ENCODE results near the gene STAM2.
"Not testable (repeated sequence)": the region's sequence is repeated elsewhere in the genome, so short reads cannot be mapped to it uniquely, and the experiment has no call there.

STAM2 gene

GRCh38 chr2:152160378-152160777, 15.2 kb downstream of the STAM2 start:
- not testable (repeated sequence) for H3K4me3 ChIP-seq (ENCODE audit: insufficient read depth, low read depth, low read length); H3K9me3 ChIP-seq (ENCODE audit: control insufficient read depth, low read length); H3K27me3 ChIP-seq (ENCODE audit: control insufficient read depth, insufficient read depth, low read length, poor library complexity, severe bottlenecking); H3K27ac ChIP-seq (ENCODE audit: insufficient read depth, low read depth, low read length, poor library complexity, severe bottlenecking); H3K36me3 ChIP-seq (ENCODE audit: control insufficient read depth, insufficient read depth, low read length); H3K4me1 ChIP-seq (ENCODE audit: control insufficient read depth, insufficient read depth, low read length)
- 90 to 94% methylated on average over 29 to 30 of the region's 31 CpGs for WGBS, 2 experiments

GRCh38 chr2:152157253-152157652, 18.3 kb downstream of the STAM2 start:
- H3K27me3 ChIP-seq (ENCODE audit: control insufficient read depth, insufficient read depth, low read length, poor library complexity, severe bottlenecking): no peaks in the 10 kb centered on the region
- WGBS, 2 experiments: 65 to 77% methylated on average over 1 of the region's 1 CpG
- H3K27ac ChIP-seq (ENCODE audit: insufficient read depth, low read depth, low read length, poor library complexity, severe bottlenecking): no peak overlapping the region
- no peaks in the 10 kb centered on the region for H3K9me3 ChIP-seq (ENCODE audit: control insufficient read depth, low read length)
- H3K36me3 ChIP-seq (ENCODE audit: control insufficient read depth, insufficient read depth, low read length): no peaks in the 10 kb centered on the region
- H3K4me3 ChIP-seq (ENCODE audit: insufficient read depth, low read depth, low read length): no peak overlapping the region
- no peaks in the 10 kb centered on the region for H3K4me1 ChIP-seq (ENCODE audit: control insufficient read depth, insufficient read depth, low read length)

GRCh38 chr2:152155209-152155608, 20.4 kb downstream of the STAM2 start:
- WGBS, 2 experiments: 84 to 92% methylated on average over 4 of the region's 4 CpGs
- Histone ChIP-seq H3K27ac (ENCODE audit: insufficient read depth, low read depth, low read length, poor library complexity, severe bottlenecking) (no peak overlapping the region), H3K36me3 (ENCODE audit: control insufficient read depth, insufficient read depth, low read length) (no peaks in the 10 kb centered on the region), H3K9me3 (ENCODE audit: control insufficient read depth, low read length) (no peaks in the 10 kb centered on the region), H3K4me1 (ENCODE audit: control insufficient read depth, insufficient read depth, low read length) (no peaks in the 10 kb centered on the region), H3K4me3 (ENCODE audit: insufficient read depth, low read depth, low read length) (no peak overlapping the region), H3K27me3 (ENCODE audit: control insufficient read depth, insufficient read depth, low read length, poor library complexity, severe bottlenecking) (no peaks in the 10 kb centered on the region)

GRCh38 chr2:152154462-152154861, 21.1 kb downstream of the STAM2 start:
- Histone ChIP-seq H3K4me3 (ENCODE audit: insufficient read depth, low read depth, low read length) (no peak overlapping the region), H3K9me3 (ENCODE audit: control insufficient read depth, low read length) (no peaks in the 10 kb centered on the region), H3K36me3 (ENCODE audit: control insufficient read depth, insufficient read depth, low read length) (no peaks in the 10 kb centered on the region), H3K4me1 (ENCODE audit: control insufficient read depth, insufficient read depth, low read length) (no peaks in the 10 kb centered on the region), H3K27ac (ENCODE audit: insufficient read depth, low read depth, low read length, poor library complexity, severe bottlenecking) (no peak overlapping the region), H3K27me3 (ENCODE audit: control insufficient read depth, insufficient read depth, low read length, poor library complexity, severe bottlenecking) (no peaks in the 10 kb centered on the region)
- 92 to 93% methylated on average over 7 of the region's 7 CpGs for WGBS, 2 experiments

- Histone ChIP-seq H3K27me3 (ENCODE audit: control insufficient read depth, insufficient read depth, low read length, poor library complexity, severe bottlenecking) (no peaks in the 10 kb centered on the region), H3K4me3 (ENCODE audit: insufficient read depth, low read depth, low read length) (no peak overlapping the region), H3K9me3 (ENCODE audit: control insufficient read depth, low read length) (no peaks in the 10 kb centered on the region), H3K27ac (ENCODE audit: insufficient read depth, low read depth, low read length, poor library complexity, severe bottlenecking) (no peak overlapping the region), H3K4me1 (ENCODE audit: control insufficient read depth, insufficient read depth, low read length) (no peaks in the 10 kb centered on the region), H3K36me3 (ENCODE audit: control insufficient read depth, insufficient read depth, low read length) (no peaks in the 10 kb centered on the region)
- WGBS, 2 experiments: 89 to 92% methylated on average over 5 of the region's 5 CpGs
Observed at GRCh38 chr2:152134488-152135280, 40.9 kb downstream of the STAM2 start.

GRCh38 chr2:152132306-152132705, 43.3 kb downstream of the STAM2 start:
- 60% methylated on average over 1 of the region's 1 CpG; no CpG with 5 or more reads in 1 of the 2 experiments for WGBS, 2 experiments
- no peaks in the 10 kb centered on the region for H3K27me3 ChIP-seq (ENCODE audit: control insufficient read depth, insufficient read depth, low read length, poor library complexity, severe bottlenecking)

GRCh38 chr2:152127628-152128027, 47.9 kb downstream of the STAM2 start:
- H3K27ac ChIP-seq (ENCODE audit: insufficient read depth, low read depth, low read length, poor library complexity, severe bottlenecking): no peak overlapping the region
- H3K4me3 ChIP-seq (ENCODE audit: insufficient read depth, low read depth, low read length): no peak overlapping the region
- no peaks in the 10 kb centered on the region for H3K27me3 ChIP-seq (ENCODE audit: control insufficient read depth, insufficient read depth, low read length, poor library complexity, severe bottlenecking)
- no peaks in the 10 kb centered on the region for H3K9me3 ChIP-seq (ENCODE audit: control insufficient read depth, low read length)
- no peaks in the 10 kb centered on the region for H3K36me3 ChIP-seq (ENCODE audit: control insufficient read depth, insufficient read depth, low read length)
- no peaks in the 10 kb centered on the region for H3K4me1 ChIP-seq (ENCODE audit: control insufficient read depth, insufficient read depth, low read length)

More at GRCh38 chr2:152132306-152132705, 43.3 kb downstream of the STAM2 start:
- Histone ChIP-seq H3K4me3 (ENCODE audit: insufficient read depth, low read depth, low read length) (no peak overlapping the region), H3K4me1 (ENCODE audit: control insufficient read depth, insufficient read depth, low read length) (no peaks in the 10 kb centered on the region), H3K9me3 (ENCODE audit: control insufficient read depth, low read length) (no peaks in the 10 kb centered on the region), H3K27ac (ENCODE audit: insufficient read depth, low read depth, low read length, poor library complexity, severe bottlenecking) (no peak overlapping the region), H3K36me3 (ENCODE audit: control insufficient read depth, insufficient read depth, low read length) (no peaks in the 10 kb centered on the region)

GRCh38 chr2:152126664-152127063, 48.9 kb downstream of the STAM2 start:
- Histone ChIP-seq H3K36me3 (ENCODE audit: control insufficient read depth, insufficient read depth, low read length) (no peaks in the 10 kb centered on the region), H3K27me3 (ENCODE audit: control insufficient read depth, insufficient read depth, low read length, poor library complexity, severe bottlenecking) (no peaks in the 10 kb centered on the region), H3K27ac (ENCODE audit: insufficient read depth, low read depth, low read length, poor library complexity, severe bottlenecking) (no peak overlapping the region), H3K9me3 (ENCODE audit: control insufficient read depth, low read length) (no peaks in the 10 kb centered on the region), H3K4me1 (ENCODE audit: control insufficient read depth, insufficient read depth, low read length) (no peaks in the 10 kb centered on the region), H3K4me3 (ENCODE audit: insufficient read depth, low read depth, low read length) (no peak overlapping the region)
- 92% methylated on average over 4 of the region's 4 CpGs for WGBS, 2 experiments

- Histone ChIP-seq H3K9me3 (ENCODE audit: control insufficient read depth, low read length) (no peaks in the 10 kb centered on the region), H3K4me1 (ENCODE audit: control insufficient read depth, insufficient read depth, low read length) (no peaks in the 10 kb centered on the region), H3K4me3 (ENCODE audit: insufficient read depth, low read depth, low read length) (no peak overlapping the region), H3K27me3 (ENCODE audit: control insufficient read depth, insufficient read depth, low read length, poor library complexity, severe bottlenecking) (no peaks in the 10 kb centered on the region), H3K36me3 (ENCODE audit: control insufficient read depth, insufficient read depth, low read length) (no peaks in the 10 kb centered on the region), H3K27ac (ENCODE audit: insufficient read depth, low read depth, low read length, poor library complexity, severe bottlenecking) (no peak overlapping the region)
- WGBS, 2 experiments: 92 to 100% methylated on average over 2 of the region's 2 CpGs
Observed at GRCh38 chr2:152122161-152122560, 53.4 kb downstream of the STAM2 start.

GRCh38 chr2:152120430-152120829, 55.1 kb downstream of the STAM2 start:
- 95 to 100% methylated on average over 1 of the region's 1 CpG for WGBS, 2 experiments
- no peaks in the 10 kb centered on the region for H3K27me3 ChIP-seq (ENCODE audit: control insufficient read depth, insufficient read depth, low read length, poor library complexity, severe bottlenecking)
- no peaks in the 10 kb centered on the region for H3K4me1 ChIP-seq (ENCODE audit: control insufficient read depth, insufficient read depth, low read length)
- no peak overlapping the region for H3K4me3 ChIP-seq (ENCODE audit: insufficient read depth, low read depth, low read length)
- H3K27ac ChIP-seq (ENCODE audit: insufficient read depth, low read depth, low read length, poor library complexity, severe bottlenecking): no peak overlapping the region
- no peaks in the 10 kb centered on the region for H3K36me3 ChIP-seq (ENCODE audit: control insufficient read depth, insufficient read depth, low read length)
- H3K9me3 ChIP-seq (ENCODE audit: control insufficient read depth, low read length): no peaks in the 10 kb centered on the region

All from ectodermal cell (in vitro differentiated cells).